ENCODE measurements around the gene EPHA2.

GRCh38 chr1:16132325-16132785, 23.5 kb downstream of the EPHA2 start:
- TF ChIP-seq REST (IDR thresholded peaks at IDR 0.05; ENCODE audit: insufficient read depth in 1 of 2, low read depth in 2 of 2, low read length in 2 of 2) (no peak), POLR2AphosphoS5 (IDR thresholded peaks at IDR 0.05; ENCODE audit: low read depth, low read length) (no peak), TAF1 (IDR thresholded peaks at IDR 0.05; ENCODE audit: borderline replicate concordance, insufficient read depth, low read length) (no peak)

All from PFSK-1 (cell line).